ENCODE results near the gene CDC14C. TPM values are rescaled to one million over a fixed set of nuclear protein-coding genes. Genes with fewer than 3 reads are reported as not detected.

Gene CDC14C
- total RNA-seq, 1 experiment from 2014 or later = not detected

DNA sequence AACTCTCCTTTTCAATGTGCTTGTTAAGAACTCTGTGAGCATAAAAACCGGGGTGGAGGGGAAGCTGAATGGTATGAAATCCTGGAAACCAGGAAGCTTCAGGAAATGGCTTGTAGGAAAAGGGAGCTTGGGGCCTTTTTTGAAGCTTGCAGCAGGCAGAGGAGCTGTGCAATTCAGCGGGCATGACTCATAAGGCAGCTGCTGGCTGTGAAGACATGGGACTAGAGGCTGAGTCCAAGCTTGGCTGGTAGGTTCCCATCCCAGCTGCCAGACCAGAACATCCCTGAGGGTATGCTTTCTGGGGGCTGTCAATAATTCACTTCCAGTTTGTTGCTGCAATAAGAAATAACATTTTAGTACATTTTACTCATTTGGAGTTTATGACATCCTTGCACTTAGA, 36.8 kb upstream of the CDC14C start:
- H3K4me3 ChIP-seq (replicated peaks in 1 of 2; ENCODE audit: low read depth in 1 of 2, low read length in 2 of 2) = no peak overlapping the region
- POLR2A ChIA-PET = no interaction called here
- H3K9me2 ChIP-seq (ENCODE audit: insufficient read depth) = no peaks in the 10 kb centered on the region
- no peaks in the 10 kb centered on the region for H4K20me1 ChIP-seq (ENCODE audit: insufficient read depth)
- ATAC-seq (no peak), DNase-seq (ENCODE audit: low read depth, low spot score) (no peak)
- RAD21 ChIA-PET (ENCODE audit: low non-redundant PET in 1 of 2, low total read pairs in 2 of 2, uncharacterized antibody in 2 of 2, unreplicated experiment in 2 of 2) = no interaction called here
- no peaks in the 10 kb centered on the region for H3K36me3 ChIP-seq (ENCODE audit: control insufficient read depth in 1 of 2, insufficient read depth in 2 of 2, low read length in 2 of 2)
- TF ChIP-seq EZH2 (IDR thresholded peaks at IDR 0.05) (no peak), ATF3 (IDR thresholded peaks at IDR 0.05) (no peak), EGR1 (IDR thresholded peaks at IDR 0.05; ENCODE audit: low read depth) (no peak), SRF (IDR thresholded peaks at IDR 0.05; ENCODE audit: low read depth) (no peak), TCF7L2 (IDR thresholded peaks at IDR 0.05; ENCODE audit: borderline replicate concordance, extremely low read depth, insufficient read depth, insufficient read length) (no peak), ZBTB33 (IDR thresholded peaks at IDR 0.05; ENCODE audit: extremely low read depth, insufficient replicate concordance, low read length) (no peak), REST (IDR thresholded peaks at IDR 0.05; ENCODE audit: low read depth) (no peak), CEBPB (IDR thresholded peaks at IDR 0.05; ENCODE audit: low read depth) (no peak), SIN3A (IDR thresholded peaks at IDR 0.05; ENCODE audit: low read depth) (no peak), YY1 (IDR thresholded peaks at IDR 0.05; ENCODE audit: extremely low read depth, insufficient replicate concordance, low read depth, low read length) (no peak), CBX3 (IDR thresholded peaks at IDR 0.05; ENCODE audit: low read depth) (no peak), SP1 (IDR thresholded peaks at IDR 0.05; ENCODE audit: low read depth) (no peak), CTCF (IDR thresholded peaks at IDR 0.05 in 2 of 3, conservative IDR thresholded peaks at IDR 0.05 in 1 of 3; ENCODE audit: borderline replicate concordance in 1 of 3, insufficient read depth in 1 of 3, low read depth in 2 of 3, low read length in 2 of 3) (no peak), POLR2A (IDR thresholded peaks at IDR 0.05; ENCODE audit: borderline replicate concordance, extremely low read depth, insufficient read depth, insufficient read length) (no peak), ZFX (IDR thresholded peaks at IDR 0.05) (no peak), JUND (IDR thresholded peaks at IDR 0.05) (no peak), ZNF274 (IDR thresholded peaks at IDR 0.05; ENCODE audit: low read depth, low read length) (no peak), ELF1 (IDR thresholded peaks at IDR 0.05; ENCODE audit: borderline replicate concordance, low read depth) (no peak), POLR2AphosphoS5 (IDR thresholded peaks at IDR 0.05; ENCODE audit: low read depth, low read length) (no peak)
- no peak overlapping the region for H2AFZ ChIP-seq (ENCODE audit: low read depth, low read length, poor library complexity, severe bottlenecking)
- CTCF ChIA-PET = no interaction called here
- no peak overlapping the region for H3K9ac ChIP-seq (ENCODE audit: low read length)
- no TSS peak for BruUV-seq (replicated peaks)
- no peak overlapping the region for H3K4me2 ChIP-seq (ENCODE audit: low read length)
- no peaks in the 10 kb centered on the region for H3K4me1 ChIP-seq (ENCODE audit: control insufficient read depth in 1 of 2, insufficient read depth in 2 of 2, low read length in 2 of 2)
- intact Hi-C loops (cut with micrococcal nuclease) = no loop called here
- H3K9me3 ChIP-seq (ENCODE audit: control insufficient read depth in 1 of 2, insufficient read depth in 1 of 2, low read depth in 1 of 2, low read length in 2 of 2) = peaks cover 0 to 5% of the 10 kb centered on the region in 2 experiments; a peak in 1 of 4 replicates
- no peaks in the 10 kb centered on the region for H3K27me3 ChIP-seq (ENCODE audit: insufficient read depth, low read length)
- H3K79me2 ChIP-seq (ENCODE audit: insufficient read depth, low read length) = no peaks in the 10 kb centered on the region
- no peak overlapping the region for H3K27ac ChIP-seq (ENCODE audit: low read depth, low read length)
